Activated gamma-delta T cell treated with anti-CD3 and anti-CD28 coated beads, Interleukin-2, amount 50 U/mL, for 16 hours (primary cell): Measurements from ENCODE around the gene PPP2R3A.
"Not testable (repeated sequence)": the region's sequence is repeated elsewhere in the genome, so short reads cannot be mapped to it uniquely, and the experiment has no call there.

ENCODE experiments used
- DNase-seq: peaks from one replicate; pipeline ENCODE4 v3.0.0-alpha.2; 2020; ENCODE audit warnings: low read depth

Gene PPP2R3A

DNA sequence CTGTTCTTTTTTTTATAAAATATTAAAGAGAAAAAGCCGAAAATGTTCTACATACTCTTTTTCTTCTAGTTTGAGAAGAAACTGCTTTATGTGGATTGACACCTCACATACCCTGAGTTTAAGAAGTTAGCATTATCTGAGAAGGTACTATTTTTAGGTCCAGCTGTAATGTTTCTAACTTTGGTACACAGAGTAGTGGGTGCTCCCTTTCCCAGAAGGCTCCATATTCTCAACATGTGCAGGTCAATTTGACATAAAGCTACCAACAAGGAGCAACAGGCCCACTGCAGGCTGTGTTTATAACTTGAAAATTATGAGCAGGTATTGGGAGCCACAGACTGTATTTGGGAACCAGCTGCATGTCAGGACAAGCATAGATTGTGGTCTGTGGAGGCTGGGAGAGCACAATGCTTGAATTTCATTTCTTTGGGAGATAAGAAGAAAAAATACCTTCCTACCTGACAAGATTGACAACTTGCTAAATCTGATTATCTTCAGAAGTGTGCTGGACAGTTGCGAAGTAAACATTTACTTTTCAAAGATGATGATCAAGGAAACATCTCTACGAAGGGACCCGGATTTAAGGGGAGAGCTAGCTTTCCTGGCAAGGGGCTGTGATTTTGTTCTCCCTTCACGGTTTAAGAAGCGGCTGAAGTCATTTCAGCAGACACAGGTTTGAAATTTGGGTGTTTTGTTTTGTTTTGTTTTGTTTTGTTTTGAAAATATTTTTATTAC is 57.2 kb downstream of the PPP2R3A start:
- no peak for DNase-seq

DNA sequence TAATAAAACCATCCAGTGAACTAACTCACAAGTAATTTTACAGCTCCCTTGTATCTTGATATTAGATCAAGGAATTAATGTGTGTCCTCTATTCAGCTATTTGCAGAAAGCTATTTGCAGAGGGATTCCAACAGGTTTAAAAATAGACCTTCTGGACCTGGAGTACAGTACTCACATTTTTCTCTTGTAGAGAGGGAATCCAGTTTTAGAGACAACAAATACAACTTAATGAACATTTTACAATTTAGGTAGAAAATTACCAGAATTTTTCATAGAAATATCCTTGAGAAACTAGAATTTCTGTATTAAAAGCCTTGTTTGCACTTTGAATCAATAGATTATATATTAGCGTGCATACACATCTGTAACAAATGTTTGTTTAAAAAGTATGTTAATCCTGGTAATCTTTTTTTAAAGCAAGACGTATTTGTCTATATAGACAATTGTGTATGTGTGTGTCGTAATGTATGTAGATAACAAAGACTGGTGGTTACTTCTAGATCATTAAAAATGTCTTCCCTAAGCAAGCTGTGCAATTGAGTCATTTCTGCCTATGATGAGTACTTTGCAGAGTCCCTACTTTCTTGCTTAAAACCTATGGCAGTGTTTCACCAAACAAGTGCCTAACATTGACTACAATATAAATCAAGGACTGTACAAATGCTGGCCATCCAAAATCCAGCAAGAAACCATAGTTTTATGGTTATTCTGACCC is 57.9 kb downstream of the PPP2R3A start:
- no peak for DNase-seq

DNA sequence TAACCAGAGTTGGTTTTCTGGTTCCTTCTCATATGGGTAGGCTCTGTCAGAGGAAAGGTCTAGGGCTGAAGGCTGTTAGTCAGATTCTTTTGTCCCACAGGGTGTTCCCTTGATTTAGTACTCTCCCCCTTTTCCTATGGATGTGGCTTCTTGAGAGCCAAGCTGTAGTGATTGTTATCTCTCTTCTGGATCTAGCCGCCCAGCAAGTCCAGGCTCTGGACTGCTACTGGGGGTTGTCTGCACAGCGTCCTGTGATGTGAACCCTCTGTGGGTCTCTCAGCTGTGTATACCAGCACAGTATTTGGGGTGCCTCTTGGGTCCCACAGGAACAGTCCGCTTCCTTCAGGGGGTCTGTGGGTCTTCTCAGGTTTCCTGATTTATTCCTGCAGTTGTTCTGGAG is 70.8 kb downstream of the PPP2R3A start:
- DNase-seq, result no peak

DNA sequence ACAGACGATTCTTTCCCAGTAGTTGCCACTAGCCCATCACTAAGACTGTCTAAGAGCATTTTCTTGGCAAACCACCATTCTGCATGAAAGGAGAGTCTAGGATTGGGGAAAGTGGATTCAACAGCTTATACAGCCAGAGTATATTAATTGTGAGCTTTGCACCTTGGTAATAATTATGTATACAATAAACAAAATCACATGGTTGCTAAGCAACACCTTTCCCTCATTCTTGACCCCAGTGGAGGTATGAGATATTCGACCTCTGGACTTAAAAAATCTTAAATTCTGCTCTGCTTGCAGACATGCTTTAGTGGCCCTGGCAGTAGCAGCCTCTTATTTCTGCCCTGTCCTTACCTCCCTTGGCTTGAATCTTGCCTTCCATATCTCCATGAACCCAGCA is 73.1 kb downstream of the PPP2R3A start:
- DNase-seq, result no peak

DNA sequence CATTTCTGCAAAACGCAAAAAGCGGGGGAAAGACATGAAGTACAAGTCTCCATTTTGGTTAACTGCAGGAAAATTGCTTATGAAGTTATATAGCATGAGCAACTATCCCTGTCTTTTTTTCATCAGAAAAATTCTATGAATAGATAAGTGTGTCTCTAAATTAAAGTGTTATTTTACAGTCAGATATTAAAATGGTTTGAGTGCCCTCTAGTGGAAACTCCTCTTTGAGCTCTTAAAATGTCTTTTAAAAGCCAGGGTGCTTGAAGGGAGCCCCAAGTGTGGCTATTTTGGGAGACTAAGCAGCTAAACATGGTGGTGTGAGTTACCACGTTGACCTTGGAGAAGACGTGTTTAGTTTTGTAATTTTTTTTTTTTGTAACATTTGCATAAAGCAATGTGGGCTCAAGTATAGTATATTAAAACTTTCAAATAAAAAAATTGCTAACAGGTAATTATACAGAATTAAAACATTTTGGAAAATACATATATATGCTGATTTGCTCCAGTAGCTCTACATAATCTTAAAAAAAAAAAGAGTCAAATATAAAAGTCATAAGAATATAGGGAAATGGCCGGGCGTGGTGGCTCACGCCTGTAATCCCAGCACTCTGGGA is 77.2 kb downstream of the PPP2R3A start:
- no peak for DNase-seq

DNA sequence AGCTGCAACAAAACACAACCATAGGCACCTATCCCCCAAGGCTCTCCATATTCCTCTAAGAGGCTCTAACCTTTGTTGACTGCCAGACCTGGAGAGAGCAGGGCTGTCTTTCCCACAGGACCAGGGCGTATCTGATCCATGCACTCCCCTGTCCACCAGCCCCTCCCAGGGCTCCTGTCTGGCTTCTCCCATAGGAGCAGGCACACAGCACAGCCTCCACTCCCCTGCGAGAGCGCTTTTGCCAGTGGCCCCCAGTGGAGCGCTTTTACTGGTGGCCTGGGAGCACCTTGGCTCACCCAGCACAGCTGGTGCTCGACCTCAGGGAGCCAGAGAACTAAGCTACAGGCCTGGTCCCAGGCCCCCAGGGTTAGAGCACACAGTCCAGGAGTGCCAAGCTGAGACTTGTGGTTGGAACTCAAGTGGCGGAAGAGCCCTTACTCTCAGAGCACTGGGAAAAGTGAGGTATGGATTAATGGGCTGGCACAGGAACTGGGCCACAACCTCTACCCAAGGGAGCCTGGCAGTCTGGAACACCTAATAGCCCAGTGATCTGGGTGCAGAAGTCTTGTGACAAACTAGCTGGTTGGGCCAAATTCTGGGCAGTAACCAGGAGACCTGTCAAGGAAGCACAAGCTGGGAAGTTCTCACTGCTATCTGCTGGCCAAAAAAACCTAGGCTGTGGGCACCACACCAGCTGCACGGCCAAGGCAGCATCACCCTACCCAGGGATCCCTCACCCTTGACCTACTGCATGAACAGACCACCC is 79.6 kb downstream of the PPP2R3A start:
- no peak for DNase-seq

DNA sequence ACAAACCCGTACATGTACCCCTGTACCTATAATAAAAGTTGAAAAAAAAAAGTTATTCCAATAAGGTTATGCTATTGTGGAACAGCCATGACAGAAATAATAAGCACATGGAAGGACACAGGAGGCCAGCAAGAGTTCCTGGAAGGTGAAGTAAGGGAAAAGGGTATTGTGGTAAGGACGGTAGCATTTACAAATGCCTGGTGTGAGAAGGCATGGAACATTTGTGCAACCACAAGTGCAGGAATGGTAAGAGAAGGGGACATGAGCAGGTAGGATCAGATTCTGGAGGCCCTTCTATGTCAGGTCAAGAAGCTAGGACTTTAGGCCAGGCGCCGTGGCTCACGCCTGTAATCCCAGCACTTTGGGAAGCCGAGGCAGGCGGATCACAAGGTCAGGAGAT is 82.5 kb downstream of the PPP2R3A start:
- no peak for DNase-seq

DNA sequence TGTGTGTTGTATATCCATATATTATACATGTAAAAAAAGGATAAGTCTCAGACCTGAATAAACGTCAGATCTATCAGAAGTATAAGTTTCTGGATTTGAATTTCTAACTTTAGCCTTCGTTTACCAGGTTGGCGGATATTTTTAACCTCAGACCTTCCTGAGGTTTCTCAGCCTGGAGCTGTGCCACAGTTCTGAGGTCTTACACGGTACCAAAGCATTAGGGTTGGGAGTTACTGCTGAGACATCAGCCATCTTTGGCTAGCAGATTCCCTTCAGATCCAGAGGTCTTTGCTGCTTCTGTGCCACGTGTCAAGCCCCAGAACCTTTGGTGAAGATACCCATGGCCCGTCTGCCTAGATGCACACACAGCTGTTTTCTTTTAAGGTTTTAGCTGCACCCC is 84.7 kb downstream of the PPP2R3A start:
- no peak for DNase-seq

DNA sequence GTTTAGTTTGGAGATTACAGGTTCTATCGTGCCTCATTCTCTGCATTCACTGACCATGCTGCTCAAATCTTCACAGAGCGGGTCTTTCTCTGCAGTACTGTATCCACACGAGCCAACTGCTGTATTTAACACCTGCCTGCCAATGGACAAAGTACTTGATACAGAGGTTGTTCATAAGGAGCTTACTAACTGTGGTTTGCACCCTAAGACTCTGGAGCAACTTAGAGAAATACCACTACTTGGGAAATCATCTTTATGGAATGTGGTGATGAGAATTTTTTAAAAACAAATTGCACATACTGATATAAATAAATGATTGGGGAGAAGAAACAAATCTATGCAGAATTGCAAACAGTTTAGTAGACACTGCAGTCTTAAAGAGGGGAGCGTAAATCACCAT is 90.0 kb downstream of the PPP2R3A start:
- no peak for DNase-seq

DNA sequence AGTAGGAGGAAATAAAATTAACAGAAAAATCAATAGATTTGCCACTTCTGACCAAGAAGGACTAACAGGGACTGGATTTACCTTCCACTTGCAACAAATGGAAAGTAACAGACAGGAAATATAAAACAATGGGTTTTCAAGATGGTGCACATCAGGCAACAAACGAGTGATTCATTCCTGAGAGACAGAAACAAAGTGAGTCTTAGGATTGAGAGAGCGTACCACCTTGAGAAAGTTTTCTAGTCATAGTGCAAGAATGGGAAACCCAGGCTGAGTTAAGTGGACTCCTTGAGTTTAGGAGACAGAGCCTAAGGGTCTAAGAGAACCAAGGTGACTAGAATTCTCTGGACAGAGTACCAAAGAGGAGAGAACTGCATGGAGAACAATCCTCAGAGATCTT is 101.7 kb downstream of the PPP2R3A start:
- DNase-seq, result no peak

DNA sequence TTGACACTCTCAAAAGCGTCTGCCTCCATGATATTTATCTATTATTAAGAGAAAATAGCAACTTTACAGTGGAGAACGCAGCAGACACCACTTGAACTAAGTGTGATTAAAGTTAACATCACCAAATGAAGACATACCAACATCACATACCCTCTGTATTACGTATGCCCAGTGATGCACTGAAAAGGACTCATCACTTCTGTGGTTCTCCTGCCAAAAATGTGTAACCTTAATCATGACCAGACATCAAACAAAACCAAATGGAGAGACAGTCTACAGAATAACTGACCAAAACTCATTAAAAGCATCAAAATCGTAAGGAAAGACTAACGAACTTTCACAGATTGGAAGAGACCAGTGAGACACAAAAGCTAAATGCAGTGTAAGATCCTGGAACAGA is 103.2 kb downstream of the PPP2R3A start:
- DNase-seq, result no peak

DNA sequence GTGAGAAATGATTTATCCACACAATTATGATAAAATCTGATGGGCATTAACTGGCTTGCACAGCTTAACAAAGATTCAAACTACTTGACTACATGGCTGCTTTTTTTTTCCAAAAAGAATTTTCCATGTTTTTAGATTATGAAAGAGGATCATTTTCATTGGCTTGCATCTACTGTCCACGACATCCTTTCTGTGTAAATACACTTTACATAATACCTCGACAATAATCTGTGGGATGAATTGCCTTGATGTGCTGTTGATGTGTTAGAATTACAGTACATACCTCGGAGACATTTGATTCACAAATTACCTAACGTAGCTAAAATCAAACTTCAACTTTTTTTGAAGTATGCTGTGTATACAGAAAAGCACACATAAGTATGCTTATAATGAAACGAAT is 104.4 kb downstream of the PPP2R3A start:
- DNase-seq, result no peak

DNA sequence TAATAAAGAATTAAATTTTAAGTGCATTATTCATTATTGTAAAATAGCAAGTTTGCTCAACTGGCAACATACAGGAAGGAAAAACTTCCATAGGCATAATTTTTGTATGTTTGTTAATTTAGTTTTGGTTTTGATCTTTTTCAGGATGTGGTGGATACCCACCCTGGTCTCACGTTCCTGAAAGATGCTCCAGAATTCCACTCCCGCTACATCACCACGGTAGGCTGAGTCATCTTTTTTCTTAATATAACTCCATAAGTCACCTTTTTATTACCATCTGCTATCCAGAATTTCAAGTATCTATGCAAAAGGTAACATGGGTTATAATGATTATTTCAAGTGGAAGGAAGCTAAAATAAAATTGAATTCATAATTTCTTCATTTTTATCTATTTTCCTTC is 104.8 kb downstream of the PPP2R3A start:
- DNase-seq, result no peak

DNA sequence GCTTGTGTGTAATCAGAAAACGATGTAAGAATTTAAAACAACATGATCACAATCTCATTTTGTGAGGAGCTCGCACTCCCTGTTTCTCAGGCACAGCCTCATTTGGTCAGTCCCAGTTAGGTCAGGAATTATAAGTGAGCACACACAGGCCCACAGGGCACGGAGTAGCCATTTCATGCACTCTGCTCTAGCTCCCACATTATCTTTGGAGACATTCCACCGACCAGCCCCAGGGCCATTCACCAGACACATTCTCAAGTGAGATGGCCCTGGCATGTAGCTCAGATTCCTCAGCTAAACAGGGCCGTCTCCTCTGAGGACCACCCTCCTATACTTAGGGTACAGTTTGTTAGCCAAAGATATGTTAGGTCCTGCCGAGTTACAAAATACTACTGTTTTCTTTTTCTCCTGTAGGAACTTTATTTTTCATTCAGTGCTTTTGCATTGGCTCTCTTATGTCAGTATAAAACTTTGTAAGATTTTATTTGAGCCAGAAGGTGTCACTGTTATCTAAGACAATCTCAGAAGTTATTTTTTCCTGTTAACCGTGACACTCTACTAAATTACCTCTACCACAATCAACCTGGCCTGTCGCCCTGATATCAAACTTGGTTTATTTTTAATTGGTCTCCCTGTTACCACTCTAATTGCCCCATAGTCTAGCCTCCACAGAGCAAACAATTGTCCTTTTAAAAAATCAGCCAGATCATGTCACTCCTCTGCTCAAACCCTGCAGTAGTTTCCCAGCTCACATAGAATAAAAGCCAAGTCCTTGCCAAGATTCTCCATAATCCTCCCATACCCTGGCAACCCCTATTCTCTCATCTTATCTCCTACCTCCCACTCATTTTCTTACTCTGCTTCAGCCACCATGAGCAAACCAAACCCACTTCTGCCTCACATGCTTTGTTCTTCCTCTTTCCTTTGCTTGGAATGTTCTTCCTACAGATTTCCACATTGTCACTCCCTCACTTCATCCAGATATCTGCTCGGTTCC is 105.7 kb downstream of the PPP2R3A start:
- no peak for DNase-seq

DNA sequence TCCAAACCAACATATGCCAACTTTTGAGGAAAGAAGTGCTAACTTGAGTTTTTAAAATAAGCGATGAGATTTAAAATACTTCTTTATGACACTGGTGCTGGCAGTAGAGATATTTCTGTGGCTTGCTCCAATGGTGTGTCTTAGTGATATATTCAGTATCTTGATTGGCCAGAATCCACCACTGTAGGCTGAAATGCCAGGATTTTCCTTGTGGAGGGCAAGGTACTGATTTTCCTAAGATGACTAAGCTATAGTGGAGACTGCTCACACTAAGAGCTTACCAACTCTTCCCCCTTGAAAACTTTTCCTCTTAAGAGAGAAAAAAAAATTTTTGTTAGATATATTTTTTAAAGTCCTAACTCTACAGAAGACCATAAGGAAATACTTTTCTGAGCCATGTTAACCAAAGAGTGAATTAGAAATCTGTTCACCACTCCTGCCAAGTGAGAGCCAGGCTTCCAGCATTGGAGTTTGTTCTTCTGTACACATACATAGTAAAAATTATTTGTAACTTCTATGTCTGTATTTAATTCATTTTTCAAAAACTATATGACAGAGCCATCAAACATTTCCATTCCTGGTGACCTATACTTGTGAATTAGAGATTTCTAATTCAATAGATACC is 109.1 kb downstream of the PPP2R3A start:
- DNase-seq, result no peak

DNA sequence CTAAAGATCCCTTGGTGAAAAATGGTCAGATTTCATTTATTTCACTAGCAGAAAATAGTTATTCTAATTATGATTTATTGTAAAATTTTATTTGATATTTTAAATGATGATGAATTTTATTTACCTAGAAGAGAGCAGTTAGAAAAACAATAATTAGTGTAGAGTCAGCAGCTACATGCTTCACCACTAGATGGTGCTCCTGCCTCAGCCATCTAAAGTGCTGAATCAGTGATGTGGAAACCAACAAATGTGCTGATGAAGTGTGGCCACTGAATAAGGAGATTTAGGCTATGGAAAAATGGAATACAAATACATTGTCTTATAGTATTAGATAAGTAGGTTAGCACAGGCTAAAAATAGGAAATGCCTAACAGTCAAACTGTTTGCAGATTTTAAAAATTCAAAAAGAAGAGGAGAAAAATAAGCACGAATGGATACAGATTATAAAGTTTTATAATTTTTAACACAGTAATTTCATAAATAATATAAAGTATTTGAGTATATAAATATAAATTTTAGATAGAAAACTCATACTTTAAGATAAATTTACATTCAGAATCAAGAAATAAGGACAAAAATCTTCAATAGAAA is 109.8 kb downstream of the PPP2R3A start:
- peak; percentile 49 for DNase-seq

DNA sequence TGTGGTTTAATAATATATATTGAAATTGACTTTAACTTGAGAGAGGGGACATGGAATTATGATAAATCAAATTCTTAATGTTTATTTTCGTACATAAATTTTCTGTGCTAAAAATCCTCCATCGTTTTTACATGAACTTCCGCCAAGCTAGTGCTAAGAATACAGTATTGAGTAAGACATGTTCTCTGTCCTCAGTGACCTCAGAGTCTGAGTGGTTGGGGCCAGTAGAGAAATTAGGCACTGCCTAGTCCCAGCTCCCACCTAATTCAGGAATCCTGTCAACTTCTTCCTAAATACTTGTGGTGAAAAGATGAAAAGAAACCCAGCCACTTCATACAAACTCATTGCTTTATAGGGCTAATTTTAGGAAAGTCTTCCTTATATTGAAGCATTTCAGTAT is 110.3 kb downstream of the PPP2R3A start:
- no peak for DNase-seq

DNA sequence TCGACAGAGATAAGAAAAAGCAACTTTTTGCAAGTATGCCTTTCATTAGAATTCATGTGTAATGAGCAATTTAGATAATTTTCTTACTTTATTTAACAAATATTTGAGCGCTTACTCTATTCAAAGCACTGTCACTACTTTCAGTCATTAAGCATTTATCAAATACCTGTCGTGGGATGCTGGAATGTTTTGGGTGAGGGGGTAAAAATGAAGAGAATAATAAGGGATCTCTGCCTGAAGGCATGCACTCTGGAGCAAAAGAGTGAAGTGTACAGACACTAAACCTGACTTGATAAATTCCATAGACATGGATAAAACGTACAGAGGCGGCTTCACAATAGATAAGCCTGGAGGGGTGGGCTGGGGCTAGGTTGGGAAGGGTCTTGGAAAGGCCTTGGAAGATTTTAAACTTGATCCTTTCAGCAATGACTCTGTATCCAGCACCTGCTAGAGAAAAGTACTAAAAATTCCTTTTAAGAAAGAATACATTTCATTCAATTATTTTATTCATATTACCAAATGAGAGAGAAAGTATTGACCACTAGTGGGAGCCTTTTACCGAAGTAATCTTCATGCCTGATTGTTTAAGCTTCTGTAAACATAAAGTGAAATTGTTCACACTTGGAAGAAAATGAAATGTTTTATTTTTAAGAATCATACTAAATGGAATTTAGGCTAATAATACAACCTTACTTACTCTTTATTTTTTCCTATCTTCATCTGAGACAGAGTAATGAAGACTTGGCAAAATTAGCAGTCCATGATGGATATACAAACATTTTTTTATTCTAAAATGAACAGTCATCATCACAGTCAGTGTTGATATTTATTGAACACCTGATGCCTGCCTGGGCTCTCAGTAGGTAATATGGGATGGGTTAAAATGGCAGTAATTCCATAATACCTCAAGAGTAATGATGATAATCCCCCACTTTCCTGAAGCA is 113.2 kb downstream of the PPP2R3A start:
- DNase-seq, result no peak

DNA sequence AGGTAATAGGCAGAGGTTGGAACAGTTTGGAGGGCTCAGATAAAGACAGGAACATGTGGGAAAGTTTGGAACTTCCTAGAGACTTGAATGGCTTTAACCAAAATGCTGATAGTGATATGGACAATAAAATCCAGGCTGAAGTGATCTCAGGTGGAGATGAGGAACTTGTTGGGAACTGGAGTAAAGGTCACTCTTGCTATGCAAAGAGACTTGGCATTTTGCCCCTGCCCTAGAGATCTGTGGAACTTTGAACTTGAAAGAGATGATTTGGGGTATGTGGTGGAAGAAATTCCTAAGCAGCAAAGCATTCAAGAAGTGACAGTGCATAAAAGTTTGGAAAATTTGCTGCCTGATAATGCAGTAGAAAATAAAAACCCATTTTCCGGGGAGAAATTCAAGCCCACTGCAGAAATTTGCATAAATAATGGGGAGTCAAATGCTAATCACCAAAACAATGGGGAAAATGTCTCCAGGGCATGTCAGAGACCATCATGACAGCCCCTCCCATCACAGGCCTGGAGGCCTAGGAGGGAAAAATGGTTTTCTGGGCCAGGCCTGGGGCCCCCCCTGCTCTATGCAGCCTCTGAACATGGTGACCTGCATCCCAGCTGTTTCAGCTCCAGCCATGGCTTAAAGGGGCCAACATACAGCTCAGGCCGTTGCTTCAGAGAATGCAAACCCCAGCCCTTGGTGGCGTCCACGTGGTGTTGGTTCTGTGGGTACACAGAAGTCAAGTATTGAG is 118.3 kb downstream of the PPP2R3A start:
- not testable (repeated sequence) for DNase-seq
